Measurements from ENCODE around the gene CAPS.

Gene CAPS

GRCh38 chr19:5908773-5909442 is 5.1 kb upstream of the CAPS start:
- no peak for DNase-seq

- DNase-seq: no peak
Observed at GRCh38 chr19:5910638-5910907, 3.5 kb upstream of the CAPS start.

GRCh38 chr19:5911366-5911765 is 2.7 kb upstream of the CAPS start:
- no peak for DNase-seq

GRCh38 chr19:5914358-5914774 is 312 bp downstream of the CAPS start:
- peak in 1 of 58 donors; percentile 67 for DNase-seq

- DNase-seq: no peak
Observed at GRCh38 chr19:5914946-5915781, 1.1 kb downstream of the CAPS start.

GRCh38 chr19:5915782-5916165 is 1.7 kb downstream of the CAPS start:
- no peak for DNase-seq

GRCh38 chr19:5916181-5916708 is 2.2 kb downstream of the CAPS start:
- no peak for DNase-seq

GRCh38 chr19:5917431-5918107 is 3.5 kb downstream of the CAPS start:
- DNase-seq: no peak

GRCh38 chr19:5918463-5919079 is 4.5 kb downstream of the CAPS start:
- DNase-seq: no peak

- peak in 1 of 58 donors; percentile 21 for DNase-seq
Observed at GRCh38 chr19:5921516-5922160, 7.6 kb downstream of the CAPS start.

GRCh38 chr19:5922161-5922545 is 8.1 kb downstream of the CAPS start:
- DNase-seq: no peak

- no peak for DNase-seq
Observed at GRCh38 chr19:5923356-5923755, 9.3 kb downstream of the CAPS start.

GRCh38 chr19:5925830-5926427 is 11.9 kb downstream of the CAPS start:
- DNase-seq: no peak

GRCh38 chr19:5926641-5927440 is 12.8 kb downstream of the CAPS start:
- DNase-seq: peak in 6 of 58 donors; percentile 6 to 57 (median 32)

- DNase-seq: no peak
Observed at GRCh38 chr19:5927441-5927821, 13.4 kb downstream of the CAPS start.

GRCh38 chr19:5929179-5929578 is 15.1 kb downstream of the CAPS start:
- no peak for DNase-seq

- no peak for DNase-seq
Observed at GRCh38 chr19:5929625-5930024, 15.6 kb downstream of the CAPS start.

- no peak for DNase-seq
Observed at GRCh38 chr19:5931251-5931650, 17.2 kb downstream of the CAPS start.

GRCh38 chr19:5932146-5932545 is 18.1 kb downstream of the CAPS start:
- DNase-seq: peak in 31 of 58 donors; percentile 13 to 78 (median 49)

Data from anterior cingulate cortex (tissue), 58 donors.